Large intestine (tissue), 3 donors: ENCODE data around the gene PRR23B. TPM values are rescaled to one million over a fixed set of nuclear protein-coding genes. Genes with fewer than 3 reads are reported as not detected.

Experiments used
- DNase-seq, 2 donors: peaks; one replicate each; pipeline versions ENCODE4 v3.0.0 to v3.0.0-alpha.2; 2013
- H3K27ac ChIP-seq: one replicate; pipeline ENCODE4 v1.5.1; 2013; ENCODE audit warnings: low read length
- H3K27me3 ChIP-seq: 2 replicates; pipeline ENCODE4 v1.6.1; 2013; ENCODE audit warnings: low read length; ENCODE audit not compliant: control insufficient read depth, insufficient read depth
- H3K36me3 ChIP-seq: 2 replicates; pipeline ENCODE4 v1.6.1; 2013; ENCODE audit warnings: low read length; ENCODE audit not compliant: control insufficient read depth, insufficient read depth
- H3K4me1 ChIP-seq: one replicate; pipeline ENCODE4 v1.6.1; 2013; ENCODE audit warnings: low read length; ENCODE audit not compliant: control insufficient read depth, insufficient read depth
- H3K4me3 ChIP-seq: one replicate; pipeline ENCODE4 v1.5.1; 2013; ENCODE audit warnings: low read length
- H3K9me3 ChIP-seq: one replicate; pipeline ENCODE4 v1.6.1; 2013; ENCODE audit warnings: mild to moderate bottlenecking, low read depth, low read length, moderate library complexity; ENCODE audit not compliant: control insufficient read depth
- WGBS: methylation state at CpG from one replicate; pipeline ENCODE4 v1.1.5; 2013; ENCODE audit warnings: low lambda C conversion rate; ENCODE audit not compliant: insufficient coverage; 5-methylcytosine and 5-hydroxymethylcytosine counted together
- polyA plus RNA-seq: library from polyadenylated mRNA; unstranded; fragments of 120-200 nt; gene quantifications from one replicate; pipeline ENCODE4 v1.2.1, GENCODE V29; 2013

Gene PRR23B
- polyA plus RNA-seq, 1 donor = not detected

DNA sequence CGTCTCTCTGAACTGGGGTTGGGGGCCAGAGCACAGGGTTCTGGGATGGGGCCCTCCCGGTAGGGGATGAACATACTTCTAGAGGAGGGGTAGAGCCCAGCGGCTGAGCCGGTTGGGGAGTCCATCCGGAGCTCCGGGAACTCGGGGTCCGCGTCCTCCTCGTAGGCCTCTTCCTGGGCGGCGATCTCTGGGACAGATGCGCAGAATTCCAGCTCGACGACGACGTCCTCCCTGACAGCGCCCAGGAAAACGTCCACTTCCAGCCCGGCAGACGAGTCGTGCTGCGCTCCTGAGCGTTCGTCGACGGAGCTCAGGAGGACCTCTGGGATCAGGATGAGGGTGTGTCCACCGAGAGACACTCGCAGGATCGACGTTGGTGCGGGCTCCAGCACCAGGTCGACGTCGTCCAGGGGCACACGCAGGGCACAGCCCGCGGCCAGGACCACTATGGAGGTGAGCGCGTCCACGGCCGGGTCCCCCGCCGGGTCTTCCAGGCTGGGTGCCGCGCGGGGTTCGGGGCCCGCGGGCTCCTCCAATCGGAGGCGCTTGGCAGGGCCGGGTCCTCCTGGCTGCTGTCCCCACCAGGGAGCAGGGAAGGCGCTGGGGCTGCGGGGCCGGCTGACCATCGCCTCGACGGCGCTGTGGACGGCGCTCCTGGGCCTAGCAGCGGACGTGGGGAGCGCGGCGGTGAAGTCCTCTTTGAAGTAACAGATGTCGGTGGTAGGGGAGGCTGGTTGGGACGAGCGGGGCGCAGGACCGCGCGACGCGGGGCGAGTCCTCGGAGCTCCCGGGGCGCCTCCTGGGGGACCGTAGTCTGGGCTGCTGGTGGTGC lies 474 bp downstream of the PRR23B start:
- Histone ChIP-seq H3K9me3 (peaks cover 15% of the 10 kb centered on the region), H3K27ac (no peak overlapping the region), H3K4me1 (no peaks in the 10 kb centered on the region), H3K27me3 (peaks cover 13% of the 10 kb centered on the region), H3K36me3 (no peaks in the 10 kb centered on the region), H3K4me3 (no peak overlapping the region)
- no CpG with 5 or more reads among the region's 81 CpGs for WGBS
- DNase-seq = no peak

DNA sequence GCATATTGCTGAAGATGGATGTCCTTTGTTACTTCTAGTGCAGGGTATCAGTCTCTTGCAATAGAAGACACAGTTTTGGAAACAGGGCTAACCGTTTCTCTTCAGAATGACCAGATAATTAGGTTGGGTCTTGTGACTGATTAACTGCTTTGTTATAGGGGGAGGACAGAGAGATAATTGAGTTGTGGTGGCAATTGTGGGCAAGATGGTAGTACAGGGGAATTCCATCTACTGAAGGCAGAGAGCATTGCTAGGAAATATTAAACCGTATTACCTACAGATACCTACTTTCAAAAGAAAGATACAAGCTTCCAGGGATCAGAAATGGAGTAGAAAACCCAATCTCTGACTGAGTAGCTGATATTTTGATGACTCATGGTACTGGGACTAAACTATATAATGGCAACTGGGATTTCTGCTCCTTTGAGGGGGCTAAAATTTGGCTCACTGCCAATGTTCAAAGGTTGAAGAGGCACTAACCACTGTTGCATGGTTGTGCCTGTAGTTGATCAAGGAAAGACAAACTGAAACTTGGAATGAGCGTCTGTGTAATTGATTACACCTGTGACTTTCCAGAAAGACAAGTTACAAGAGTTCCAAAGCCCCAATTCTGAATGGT lies 4.2 kb downstream of the PRR23B start:
- Histone ChIP-seq H3K27me3 (peaks cover 13% of the 10 kb centered on the region), H3K36me3 (no peaks in the 10 kb centered on the region), H3K4me1 (no peaks in the 10 kb centered on the region), H3K9me3 (peaks cover 15% of the 10 kb centered on the region), H3K27ac (no peak overlapping the region), H3K4me3 (no peak overlapping the region)
- WGBS = no CpG with 5 or more reads among the region's 3 CpGs
- no peak for DNase-seq

DNA sequence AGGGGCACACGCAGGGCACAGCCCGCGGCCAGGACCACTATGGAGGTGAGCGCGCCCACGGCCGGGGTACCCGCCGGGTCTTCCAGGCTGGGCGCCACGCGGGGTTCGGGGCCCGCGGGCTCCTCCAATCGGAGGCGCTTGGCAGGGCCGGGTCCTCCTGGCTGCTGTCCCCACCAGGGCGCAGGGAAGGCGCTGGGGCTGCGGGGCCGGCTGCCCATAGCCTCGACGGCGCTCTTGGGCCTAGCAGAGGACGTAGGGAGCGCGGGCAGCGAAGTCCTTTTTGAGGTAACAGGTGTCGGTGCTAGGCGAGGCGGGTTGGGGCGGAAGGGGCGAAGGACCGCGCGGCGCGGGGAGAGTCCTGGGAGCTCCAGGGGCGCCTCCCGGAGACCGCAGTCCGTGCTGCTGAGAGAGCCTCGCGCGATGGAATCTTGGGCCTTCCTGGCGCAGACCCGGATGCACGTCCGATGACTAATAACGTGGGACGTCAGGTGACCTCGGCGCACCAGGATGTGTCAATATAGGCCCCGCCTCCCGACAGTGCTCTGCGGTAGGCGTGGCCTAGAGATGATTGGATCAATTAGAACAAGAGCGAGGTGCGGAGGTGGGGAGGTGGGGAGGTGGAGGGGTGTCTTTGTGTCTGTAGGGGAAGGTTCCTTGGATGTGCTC lies 14.5 kb downstream of the PRR23B start, which contains the start of gene PRR23A:
PRR23A (minus strand) TSS at position 218 of the 666 bp plus-strand sequence; CDS start at position 218, 0 bp downstream.
- Histone ChIP-seq H3K9me3 (peaks cover 14% of the 10 kb centered on the region), H3K4me3 (no peak within 1 kb of the TSS), H3K27ac (no peak within 1 kb of the TSS), H3K36me3 (no peaks in the 10 kb centered on the region), H3K27me3 (no peaks in the 10 kb centered on the region), H3K4me1 (no peaks in the 10 kb centered on the region)
- DNase-seq = no peak
- no CpG with 5 or more reads among the region's 60 CpGs for WGBS

DNA sequence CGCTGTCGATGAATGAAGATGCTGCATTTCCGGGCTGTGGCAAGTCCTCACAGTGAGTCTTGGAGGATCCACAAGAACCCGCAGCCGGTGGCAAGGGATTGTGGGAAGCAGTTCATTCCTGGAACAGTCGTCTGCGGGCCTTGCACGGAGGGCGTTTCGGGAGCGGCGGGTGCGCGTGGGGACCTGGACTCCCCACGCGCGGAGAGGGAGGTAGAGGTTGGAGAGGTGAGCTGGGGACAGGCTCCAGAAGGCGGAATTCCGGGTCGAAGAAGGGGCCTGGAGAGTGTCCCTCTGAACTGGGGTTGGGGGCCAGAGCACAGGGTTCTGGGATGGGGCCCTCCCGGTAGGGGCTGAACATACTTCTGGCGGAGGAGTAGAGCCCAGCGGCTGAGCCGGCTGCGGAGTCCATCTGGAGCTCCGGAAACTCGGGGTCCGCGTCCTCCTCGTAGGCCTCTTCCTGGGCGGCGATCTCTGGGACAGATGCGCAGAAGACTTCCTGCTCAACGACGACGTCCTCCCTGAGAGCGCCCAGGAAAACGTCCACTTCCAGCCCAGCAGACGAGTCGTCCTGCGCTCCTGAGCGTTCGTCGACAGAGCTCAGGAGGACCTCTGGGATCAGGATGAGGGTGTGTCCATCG lies 15.3 kb downstream of the PRR23B start:
- H3K27ac ChIP-seq = no peak overlapping the region
- H3K4me1 ChIP-seq = no peaks in the 10 kb centered on the region
- H3K36me3 ChIP-seq = no peaks in the 10 kb centered on the region
- no peaks in the 10 kb centered on the region for H3K27me3 ChIP-seq
- DNase-seq = no peak
- no CpG with 5 or more reads among the region's 45 CpGs for WGBS
- no peak overlapping the region for H3K4me3 ChIP-seq
- H3K9me3 ChIP-seq = peaks cover 19% of the 10 kb centered on the region

DNA sequence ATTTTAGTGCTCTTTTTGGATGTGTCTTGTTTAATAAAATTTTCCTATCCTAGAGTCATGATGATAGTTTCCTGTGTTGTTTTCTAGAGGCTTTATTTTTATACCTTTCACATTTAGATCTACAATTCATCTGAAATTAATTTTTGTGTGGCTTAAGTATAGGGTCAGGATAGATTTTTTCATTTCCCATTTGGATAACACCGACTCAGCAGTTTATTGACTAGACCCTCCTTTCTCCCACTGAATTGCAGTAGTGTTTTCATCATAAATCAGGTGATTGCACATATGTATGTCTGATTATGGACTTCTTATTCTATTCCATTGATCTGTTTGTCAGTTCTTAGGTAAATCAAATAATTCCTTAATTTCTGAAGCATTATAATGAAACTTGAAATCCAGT lies 25.0 kb downstream of the PRR23B start:
- H3K4me1 ChIP-seq = no peaks in the 10 kb centered on the region
- peaks cover 3% of the 10 kb centered on the region for H3K9me3 ChIP-seq
- peaks cover 7% of the 10 kb centered on the region for H3K27me3 ChIP-seq
- no peak overlapping the region for H3K4me3 ChIP-seq
- H3K36me3 ChIP-seq = no peaks in the 10 kb centered on the region
- WGBS = no CpG with 5 or more reads among the region's 1 CpG
- H3K27ac ChIP-seq = no peak overlapping the region
- no peak for DNase-seq

DNA sequence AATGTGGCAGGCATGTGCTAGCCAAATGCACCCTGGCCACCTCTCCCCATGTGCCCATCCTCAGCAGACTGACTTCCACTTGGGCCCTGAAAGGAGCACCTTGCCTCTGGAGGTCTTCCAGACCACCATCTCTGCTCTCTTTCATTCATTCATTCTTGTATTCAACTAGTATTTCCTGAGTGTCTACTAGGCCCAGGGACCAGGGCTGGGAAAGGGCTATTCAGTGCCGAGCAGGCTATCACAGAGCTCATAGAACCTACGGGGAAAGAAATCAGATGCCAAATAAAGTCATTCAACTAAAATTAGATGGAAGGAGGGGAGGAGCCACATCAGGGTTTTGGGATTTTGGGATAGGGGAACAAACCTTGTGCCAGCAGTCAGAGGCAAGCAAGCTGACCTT lies 33.5 kb downstream of the PRR23B start:
- no peaks in the 10 kb centered on the region for H3K9me3 ChIP-seq
- H3K4me1 ChIP-seq = no peaks in the 10 kb centered on the region
- H3K36me3 ChIP-seq = no peaks in the 10 kb centered on the region
- no peak for DNase-seq
- WGBS = no CpG with 5 or more reads among the region's 2 CpGs
- peaks cover 3% of the 10 kb centered on the region for H3K27me3 ChIP-seq
- no peak overlapping the region for H3K27ac ChIP-seq
- no peak overlapping the region for H3K4me3 ChIP-seq

DNA sequence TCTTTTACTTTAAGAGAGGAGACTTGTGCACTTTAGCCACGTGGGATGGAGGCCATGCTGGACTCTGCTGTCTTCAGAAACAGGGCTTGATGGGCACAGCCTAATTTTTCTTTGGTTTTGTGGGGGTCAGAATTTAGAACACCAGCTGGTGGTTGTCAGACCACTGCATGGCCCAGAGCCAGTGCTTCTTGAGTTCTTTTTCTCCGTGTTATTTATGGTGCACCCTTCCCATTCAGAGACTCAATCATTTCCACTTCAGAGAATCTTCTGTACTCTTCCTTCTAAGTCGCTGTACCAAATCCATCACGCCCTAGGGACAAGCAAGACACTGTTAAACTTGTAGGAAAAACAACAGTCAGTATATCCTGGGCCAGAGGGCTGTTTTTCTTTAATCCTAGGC lies 34.8 kb downstream of the PRR23B start:
- no peak for DNase-seq
- H3K27ac ChIP-seq = no peak overlapping the region
- H3K4me1 ChIP-seq = no peaks in the 10 kb centered on the region
- H3K36me3 ChIP-seq = no peaks in the 10 kb centered on the region
- H3K27me3 ChIP-seq = peaks cover 9% of the 10 kb centered on the region
- H3K4me3 ChIP-seq = no peak overlapping the region
- H3K9me3 ChIP-seq = no peaks in the 10 kb centered on the region
- WGBS = 43% methylated on average over 2 of the region's 4 CpGs

DNA sequence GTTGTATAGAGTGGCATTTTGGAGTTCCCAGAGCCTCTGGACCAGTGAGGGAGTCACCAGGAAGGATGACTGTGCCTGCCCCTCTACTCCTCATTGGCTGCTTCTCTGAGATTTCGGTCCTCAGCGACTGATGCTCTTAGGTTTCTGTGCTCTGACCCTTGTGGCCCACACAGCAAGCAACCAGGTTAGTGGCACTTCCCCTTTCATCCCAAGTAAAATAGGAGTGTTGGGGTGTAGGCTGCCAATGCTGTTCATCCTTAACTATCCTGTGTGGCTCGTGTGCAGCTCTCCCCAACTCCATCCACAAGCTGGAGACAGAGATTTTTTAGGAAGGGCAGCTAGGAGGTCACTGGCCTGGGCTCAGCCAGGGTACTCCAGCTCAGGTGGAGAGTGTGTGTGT lies 35.9 kb downstream of the PRR23B start:
- H3K4me1 ChIP-seq = no peaks in the 10 kb centered on the region
- H3K27me3 ChIP-seq = peaks cover 9% of the 10 kb centered on the region
- WGBS = no CpG with 5 or more reads among the region's 3 CpGs
- no peak overlapping the region for H3K27ac ChIP-seq
- H3K36me3 ChIP-seq = no peaks in the 10 kb centered on the region
- H3K9me3 ChIP-seq = no peaks in the 10 kb centered on the region
- no peak overlapping the region for H3K4me3 ChIP-seq
- no peak for DNase-seq

DNA sequence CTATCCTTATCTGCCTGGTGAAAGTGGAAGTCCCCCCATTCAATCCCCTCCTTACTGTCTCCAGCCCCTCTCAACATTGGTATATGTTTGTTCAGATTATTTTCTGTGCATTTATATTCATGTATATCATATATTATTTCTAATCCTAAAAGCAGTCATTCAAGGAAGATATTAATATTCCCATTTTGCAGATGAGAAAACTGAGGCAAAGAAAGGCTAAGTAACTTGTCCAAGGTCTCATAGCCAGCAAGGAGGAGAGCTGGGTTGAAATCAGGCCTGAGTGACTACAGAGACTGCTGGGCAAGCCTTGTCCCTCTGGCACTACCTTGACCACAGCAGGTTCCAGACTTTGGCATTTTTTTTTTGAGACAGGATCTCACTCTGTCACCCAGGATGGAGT lies 44.7 kb downstream of the PRR23B start:
- H3K27ac ChIP-seq = no peak overlapping the region
- no peak for DNase-seq
- peaks cover 2% of the 10 kb centered on the region for H3K27me3 ChIP-seq
- H3K36me3 ChIP-seq = no peaks in the 10 kb centered on the region
- H3K9me3 ChIP-seq = no peaks in the 10 kb centered on the region
- no peak overlapping the region for H3K4me3 ChIP-seq
- no peaks in the 10 kb centered on the region for H3K4me1 ChIP-seq

DNA sequence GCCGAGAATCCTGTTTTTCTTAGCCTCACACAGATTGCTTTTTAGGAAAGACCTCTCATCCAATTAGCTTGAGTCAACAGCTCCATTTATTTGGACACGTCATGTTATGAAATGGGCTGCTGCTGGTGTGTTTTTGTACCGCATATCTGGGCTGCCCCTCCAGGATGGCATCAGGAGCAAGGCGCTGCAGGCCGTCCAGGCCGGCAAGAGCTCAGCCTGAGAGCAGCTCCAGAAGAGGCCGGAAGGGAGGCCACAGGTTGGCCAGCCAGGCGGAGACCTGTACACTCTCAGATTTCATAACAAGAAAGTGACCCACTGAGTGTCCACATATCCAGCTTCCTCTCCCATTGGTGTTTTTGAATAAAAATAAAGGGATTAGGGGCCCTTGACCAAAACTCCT lies 45.4 kb downstream of the PRR23B start:
- H3K4me3 ChIP-seq = no peak overlapping the region
- no CpG with 5 or more reads among the region's 8 CpGs for WGBS

More for the DNA sequence above, 45.4 kb downstream of the PRR23B start:
- no peaks in the 10 kb centered on the region for H3K4me1 ChIP-seq
- no peak for DNase-seq
- no peaks in the 10 kb centered on the region for H3K9me3 ChIP-seq
- no peaks in the 10 kb centered on the region for H3K36me3 ChIP-seq
- no peak overlapping the region for H3K27ac ChIP-seq
- H3K27me3 ChIP-seq = peaks cover 8% of the 10 kb centered on the region
